B cell (primary cell): ENCODE results near the gene HOXA1. TPM values are rescaled to one million over a fixed set of nuclear protein-coding genes. Genes with fewer than 3 reads are reported as not detected.

Source experiments
- ATAC-seq: fragments of 200-7000 bp; cut with Tn5 transposase; one replicate; pipeline ENCODE4 v1.10.0; 2021; ENCODE audit warnings: low read depth, mild to moderate bottlenecking, moderate number of reproducible peaks, moderate library complexity
- CTCF ChIA-PET: fragments of 350-600 bp; sonication (Branson Sonifier 250); formaldehyde crosslinking; loops from one replicate; lab custom pipeline; 2021; ENCODE audit warnings: antibody characterized with exemption, inconsistent platforms; lab: Charles Lee
- POLR2A ChIA-PET: fragments of 350-600 bp; sonication (Branson Sonifier 250); formaldehyde crosslinking; loops from one replicate; lab custom pipeline; 2021; ENCODE audit warnings: antibody characterized with exemption; lab: Charles Lee
- DNase-seq: peaks from one replicate; pipeline ENCODE4 v3.0.0; 2013
- H2AFZ ChIP-seq: 2 replicates; pipeline ENCODE4 v1.6.1; 2012; ENCODE audit warnings: mild to moderate bottlenecking, low read depth, low read length; ENCODE audit not compliant: insufficient read depth, poor library complexity, severe bottlenecking
- H3K27ac ChIP-seq, 2 donors: 1 replicate in 1 of 2; 2 replicates in 1 of 2; pipeline ENCODE4 v1.5.1; 2012 to 2013; ENCODE audit warnings: low read length in 2 of 2, mild to moderate bottlenecking in 2 of 2, moderate library complexity in 1 of 2
- H3K27me3 ChIP-seq, 4 experiments: fragments of 200-600 bp in 1 of 4; sonication (generic) in 1 of 4; replicated peaks in 1 of 4; 1 replicate in 2 of 4; 2 replicates in 2 of 4; pipeline versions ENCODE4 v1.6.1 to v1.7.0; 2013 to 2016; ENCODE audit warnings: low read length in 3 of 4, mild to moderate bottlenecking in 2 of 4, mixed read lengths in 1 of 4, moderate library complexity in 1 of 4; ENCODE audit not compliant: insufficient read depth in 4 of 4, control insufficient read depth in 3 of 4; ENCODE audit errors: control extremely low read depth in 1 of 4
- H3K36me3 ChIP-seq, 2 experiments: replicated peaks in 1 of 2; 1 replicate in 1 of 2; 2 replicates in 1 of 2; pipeline versions ENCODE4 v1.6.1 to v1.7.1; 2013; ENCODE audit warnings: low read length in 1 of 2; ENCODE audit not compliant: insufficient read depth in 2 of 2, control insufficient read depth in 1 of 2; ENCODE audit errors: control extremely low read depth in 1 of 2, extremely low read depth in 1 of 2
- H3K4me1 ChIP-seq, 2 donors: fragments of 200-600 bp in 1 of 2; sonication (generic) in 1 of 2; 1 replicate in 1 of 2; 2 replicates in 1 of 2; pipeline versions ENCODE4 v1.5.1 to v1.6.1; 2013 to 2017; ENCODE audit warnings: low read length in 2 of 2; ENCODE audit not compliant: control insufficient read depth in 2 of 2, insufficient read depth in 2 of 2
- H3K4me2 ChIP-seq: replicated peaks from 2 replicates; pipeline ENCODE3; 2012; ENCODE audit warnings: mild to moderate bottlenecking, low read depth, low read length; ENCODE audit not compliant: poor library complexity, severe bottlenecking
- H3K4me3 ChIP-seq, 5 experiments: fragments of 200-600 bp in 1 of 5; sonication (generic) in 1 of 5; 1 replicate in 3 of 5; 2 replicates in 2 of 5; pipeline versions ENCODE4 v1.5.1 to v1.7.0; 2011 to 2016; ENCODE audit warnings: low read length in 4 of 5, mild to moderate bottlenecking in 4 of 5, low read depth in 2 of 5, control low read depth in 1 of 5, moderate library complexity in 1 of 5; ENCODE audit not compliant: insufficient read depth in 1 of 5; ENCODE audit errors: control extremely low read depth in 1 of 5, extremely low read depth in 1 of 5
- H3K79me2 ChIP-seq: fragments of 200-600 bp; sonication (generic); one replicate; pipeline ENCODE4 v1.6.0; 2016; ENCODE audit warnings: low read length; ENCODE audit not compliant: control insufficient read depth, insufficient read depth
- H3K9ac ChIP-seq: fragments of 200-600 bp; sonication (generic); 2 replicates; pipeline ENCODE4 v1.6.1; 2017; ENCODE audit warnings: mild to moderate bottlenecking, low read length, moderate library complexity
- H3K9me3 ChIP-seq, 3 donors: one replicate each; pipeline versions ENCODE4 v1.6.1 to v1.7.1; 2013; ENCODE audit warnings: low read length in 2 of 3; ENCODE audit not compliant: control insufficient read depth in 2 of 3, insufficient read depth in 1 of 3; ENCODE audit errors: control extremely low read depth in 1 of 3
- H4K20me1 ChIP-seq: 2 replicates; pipeline ENCODE4 v1.6.0; 2012; ENCODE audit warnings: mild to moderate bottlenecking, low read length; ENCODE audit not compliant: insufficient read depth, control insufficient read depth, poor library complexity, severe bottlenecking
- H3K27ac Mint-ChIP-seq: one replicate; pipeline ENCODE4 v1.8.0; 2021; ENCODE audit warnings: mixed read lengths
- H3K27me3 Mint-ChIP-seq: one replicate; pipeline ENCODE4 v1.8.0; 2021; ENCODE audit warnings: mixed read lengths
- H3K4me1 Mint-ChIP-seq: one replicate; pipeline ENCODE4 v1.8.0; 2021; ENCODE audit warnings: mixed read lengths
- H3K4me3 Mint-ChIP-seq: one replicate; pipeline ENCODE4 v1.8.0; 2021; ENCODE audit warnings: mixed read lengths
- H3K9me3 Mint-ChIP-seq: one replicate; pipeline ENCODE4 v1.8.0; 2022; ENCODE audit warnings: mixed read lengths; ENCODE audit not compliant: insufficient read depth
- CTCF ChIP-seq: fragments of 200-600 bp; IDR thresholded peaks from one replicate; pipeline ENCODE4 v1.8.0; 2022; ENCODE audit warnings: antibody characterized with exemption, mild to moderate bottlenecking
- EZH2 ChIP-seq: IDR thresholded peaks from 2 replicates; pipeline ENCODE4 v1.6.1; 2012; ENCODE audit warnings: borderline replicate concordance, low read depth, mild to moderate bottlenecking, moderate library complexity, low read length; ENCODE audit not compliant: insufficient read depth, poor library complexity, severe bottlenecking
- WGBS: methylation state at CpG from one replicate; pipeline ENCODE4 v1.1.5; 2013; ENCODE audit warnings: missing lambda C conversion rate; ENCODE audit not compliant: insufficient coverage; 5-methylcytosine and 5-hydroxymethylcytosine counted together
- intact Hi-C: fragments of 100-400 bp; cut with micrococcal nuclease; formaldehyde crosslinking; loops from one replicate; pipeline ENCODE4 v1.10.0; 2022
- polyA plus RNA-seq: library from polyadenylated mRNA; depleted of rRNA; stranded (reverse); fragments of >200 nt; gene quantifications from 2 replicates; pipeline ENCODE4 v1.2.3, GENCODE V29; 2012
- total RNA-seq, 2 donors: library from RNA; stranded (reverse); fragments of 120-200 nt in 1 of 2; gene quantifications; 1 replicate in 1 of 2; 2 replicates in 1 of 2; pipeline versions ENCODE4 v1.2.3 to v1.2.4, GENCODE V29; 2013 to 2022

HOXA1 gene
- total and polyA plus RNA-seq, 2 donors (not counting 1 experiment from before 2014, with no cell fraction given) = 0.13 to 0.37 TPM

DNA sequence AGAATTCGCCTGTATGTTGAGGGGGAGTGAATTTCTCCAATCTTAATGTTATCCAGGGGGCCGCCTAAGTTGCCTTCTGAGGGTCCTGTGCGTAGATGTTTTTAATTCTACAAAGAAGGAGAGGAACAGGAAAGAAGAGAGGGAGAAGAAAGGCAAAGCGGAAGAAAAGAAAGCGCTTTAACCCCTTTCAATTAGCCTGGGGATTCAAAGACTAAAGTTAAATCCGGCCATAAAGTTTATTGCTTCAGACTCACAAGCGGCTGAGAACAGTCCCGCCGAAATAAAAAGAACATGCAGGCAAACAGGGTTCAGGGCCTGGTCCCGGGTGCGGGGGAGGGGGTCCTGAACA is 43.2 kb upstream of the HOXA1 start:
- peaks cover 0 to 15% (median 0%) of the 10 kb centered on the region in 3 donors for H3K9me3 ChIP-seq
- H3K79me2 ChIP-seq = no peaks in the 10 kb centered on the region
- ATAC-seq (no peak), DNase-seq (no peak)
- H3K36me3 ChIP-seq = no peaks in the 10 kb centered on the region
- no peak overlapping the region for H3K4me2 ChIP-seq
- H3K4me3 ChIP-seq = no peak overlapping the region
- H3K27ac ChIP-seq = no peak overlapping the region
- WGBS = 99% methylated on average over 8 of the region's 11 CpGs
- intact Hi-C loops = no loop called here
- TF ChIP-seq CTCF = no peak
- no peak for TF ChIP-seq EZH2
- no peaks in the 10 kb centered on the region for H3K4me1 ChIP-seq
- no peak overlapping the region for H3K4me3 Mint-ChIP-seq
- no peak overlapping the region for H2AFZ ChIP-seq
- peaks cover 61% of the 10 kb centered on the region for H3K27me3 Mint-ChIP-seq
- POLR2A ChIA-PET = no interaction called here
- H3K27ac Mint-ChIP-seq = no peak overlapping the region
- H3K9ac ChIP-seq = no peak overlapping the region
- peaks cover 4% of the 10 kb centered on the region for H3K4me1 Mint-ChIP-seq
- no peaks in the 10 kb centered on the region for H4K20me1 ChIP-seq
- no peaks in the 10 kb centered on the region for H3K9me3 Mint-ChIP-seq
- H3K27me3 ChIP-seq = peaks cover 0 to 37% (median 23%) of the 10 kb centered on the region in 4 experiments
- CTCF ChIA-PET = no interaction called here

- Histone ChIP-seq H3K36me3 (no peaks in the 10 kb centered on the region), H3K9me3 (peaks cover 0 to 12% (median 0%) of the 10 kb centered on the region in 3 donors), H3K4me2 (no peak overlapping the region), H3K79me2 (no peaks in the 10 kb centered on the region), H2AFZ (no peak overlapping the region), H3K9ac (no peak overlapping the region), H3K27ac (no peak overlapping the region), H3K4me1 (no peaks in the 10 kb centered on the region), H3K4me3 (no peak overlapping the region), H4K20me1 (no peaks in the 10 kb centered on the region), H3K27me3 (peaks cover 0 to 35% (median 23%) of the 10 kb centered on the region in 4 experiments)
- WGBS = no CpG with 5 or more reads among the region's 1 CpG
- Mint-ChIP-seq H3K27me3 (peaks cover 61% of the 10 kb centered on the region), H3K27ac (no peak overlapping the region), H3K9me3 (no peaks in the 10 kb centered on the region), H3K4me3 (no peak overlapping the region), H3K4me1 (peaks cover 4% of the 10 kb centered on the region)
- CTCF ChIA-PET = interaction anchor here (0.8 kb wide), 1 partner anchor 52 kb away, joined by 4 read pairs; no protein-coding TSS in a partner anchor
- no peak for TF ChIP-seq CTCF
- no peak for TF ChIP-seq EZH2
- no peak for ATAC-seq
- intact Hi-C loops = no loop called here
- no peak for DNase-seq
- POLR2A ChIA-PET = no interaction called here
Observed at GRCh38 chr7:27138472-27138871, 42.7 kb upstream of the HOXA1 start.
